Erythroblast (primary cell): ENCODE measurements around the gene TMC3.

Experiments
- DNase-seq, 2 experiments: peaks; one replicate each; lab custom pipeline; 2025; lab: John Stamatoyannopoulos, UW
- GATA1 ChIP-seq: IDR thresholded peaks from 2 replicates; pipeline ENCODE4 v1.6.1; 2011; ENCODE audit warnings: low read depth, mild to moderate bottlenecking, control low read depth, low read length, moderate library complexity
- POLR2A ChIP-seq: IDR thresholded peaks from 2 replicates; pipeline ENCODE4 v1.6.1; 2011; ENCODE audit warnings: mild to moderate bottlenecking, low read length

The TMC3 gene

GRCh38 chr15:81329446-81329845 lies 44.6 kb downstream of the TMC3 start:
- TF ChIP-seq GATA1: no peak
- TF ChIP-seq POLR2A: no peak
- DNase-seq: no peak

- no peak for TF ChIP-seq GATA1
- no peak for TF ChIP-seq POLR2A
- DNase-seq: no peak
These were observed 46.5 kb downstream of the TMC3 start for GRCh38 chr15:81327516-81327915.

- TF ChIP-seq POLR2A (no peak), GATA1 (no peak)
- no peak for DNase-seq
These were observed 47.4 kb downstream of the TMC3 start for GRCh38 chr15:81326466-81327212.

- TF ChIP-seq GATA1 (no peak), POLR2A (peak; percentile 54)
- peak; percentile 96 to 97 for DNase-seq
These were observed 49.8 kb downstream of the TMC3 start, which contains the start of gene STARD5 for GRCh38 chr15:81323944-81324881. STARD5 (minus strand) TSS chr15:81324141; CDS start chr15:81324099, 42 bp downstream.

GRCh38 chr15:81323559-81323943 lies 50.5 kb downstream of the TMC3 start:
- DNase-seq: peak; percentile 40 to 56
- no peak for TF ChIP-seq POLR2A

GRCh38 chr15:81322676-81323253 lies 51.2 kb downstream of the TMC3 start:
- peak; percentile 74 to 81 for DNase-seq
- TF ChIP-seq POLR2A: no peak
- TF ChIP-seq GATA1: no peak

- no peak for TF ChIP-seq POLR2A
- no peak for TF ChIP-seq GATA1
These were observed 52.3 kb downstream of the TMC3 start for GRCh38 chr15:81321667-81322066.

GRCh38 chr15:81317642-81318017 lies 56.4 kb downstream of the TMC3 start:
- TF ChIP-seq POLR2A: no peak
- no peak for TF ChIP-seq GATA1
- DNase-seq: no peak

More at GRCh38 chr15:81321667-81322066, 52.3 kb downstream of the TMC3 start:
- DNase-seq: no peak

GRCh38 chr15:81316267-81316666 lies 57.7 kb downstream of the TMC3 start:
- TF ChIP-seq POLR2A (no peak), GATA1 (no peak)
- no peak for DNase-seq

GRCh38 chr15:81315452-81316175 lies 58.4 kb downstream of the TMC3 start:
- no peak for DNase-seq
- no peak for TF ChIP-seq POLR2A
- TF ChIP-seq GATA1: no peak

- TF ChIP-seq GATA1: no peak
- no peak for TF ChIP-seq POLR2A
- no peak for DNase-seq
These were observed 59.6 kb downstream of the TMC3 start for GRCh38 chr15:81314378-81314777.

GRCh38 chr15:81313686-81314085 lies 60.3 kb downstream of the TMC3 start:
- TF ChIP-seq POLR2A: no peak
- DNase-seq: no peak

GRCh38 chr15:81312790-81313543 lies 61.0 kb downstream of the TMC3 start:
- no peak for DNase-seq
- TF ChIP-seq GATA1 (no peak), POLR2A (no peak)
